Activated T-cell treated with anti-CD3 and anti-CD28 coated beads, Interleukin-2, amount 50 U/mL, for 4 hours (primary cell): ENCODE measurements around the gene FBRSL1. TPM values are rescaled to one million over a fixed set of nuclear protein-coding genes. Genes with fewer than 3 reads are reported as not detected.

Experiments
- ATAC-seq, 2 donors: fragments of 200-7000 bp; cut with Tn5 transposase; one replicate each; pipeline ENCODE4 v1.10.0; 2021
- DNase-seq: peaks from one replicate; pipeline ENCODE4 v3.0.0-alpha.2; 2020
- H3K27me3 Mint-ChIP-seq: one replicate; pipeline ENCODE4 v1.8.0; 2021; ENCODE audit warnings: low read depth, mixed read lengths
- H3K36me3 Mint-ChIP-seq: one replicate; pipeline ENCODE4 v1.8.0; 2022; ENCODE audit warnings: mixed read lengths; ENCODE audit not compliant: insufficient read depth
- H3K4me1 Mint-ChIP-seq: one replicate; pipeline ENCODE4 v1.8.0; 2021; ENCODE audit warnings: low read depth, mixed read lengths
- H3K4me3 Mint-ChIP-seq: one replicate; pipeline ENCODE4 v1.8.0; 2021; ENCODE audit warnings: mild to moderate bottlenecking, moderate library complexity, mixed read lengths
- H3K9me3 Mint-ChIP-seq: one replicate; pipeline ENCODE4 v1.8.0; 2021; ENCODE audit warnings: mixed read lengths
- total RNA-seq, 3 donors: library from RNA; stranded (reverse); gene quantifications; one replicate each; pipeline ENCODE4 v1.2.1, GENCODE V29; 2021

The FBRSL1 gene
- total RNA-seq, 3 donors from 2014 or later, result 95.8 to 112 (median 104) TPM

DNA sequence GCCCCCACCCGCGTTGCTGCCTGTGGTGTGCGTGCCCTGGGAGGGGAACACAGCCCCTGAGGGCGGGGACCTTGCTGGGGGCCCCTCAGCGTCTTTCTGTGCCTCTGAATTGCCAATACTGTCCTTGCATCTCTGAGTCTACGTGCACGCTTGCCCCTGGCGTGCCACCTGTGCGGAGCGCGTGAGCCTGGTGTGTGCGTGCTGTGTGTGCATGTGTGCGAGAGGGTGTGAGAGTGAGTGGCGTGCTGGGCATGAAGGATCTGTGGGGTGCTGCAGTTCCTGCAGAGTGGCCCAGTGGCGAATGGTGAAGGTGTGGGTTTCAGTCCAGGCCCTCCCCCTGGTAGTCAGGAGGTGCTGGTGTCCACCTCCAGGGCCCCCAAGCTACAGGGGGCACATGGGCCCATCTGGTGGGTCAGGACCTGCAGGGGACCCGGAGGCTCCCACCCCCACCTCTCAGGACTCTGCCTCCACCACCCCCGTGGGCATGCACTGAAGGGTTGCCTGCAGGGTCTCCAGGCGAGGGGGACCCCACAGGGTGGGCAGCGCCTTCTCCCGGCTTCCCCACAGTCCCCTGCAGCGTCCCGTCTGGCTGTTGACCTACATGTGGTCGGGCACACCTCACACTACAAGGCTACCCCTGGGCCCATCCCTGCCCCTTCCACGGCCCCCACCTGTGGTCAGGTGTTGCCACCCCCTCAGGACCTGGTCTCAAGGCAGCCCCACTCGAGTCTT lies 21.0 kb downstream of the FBRSL1 start:
- ATAC-seq (no peak), DNase-seq (no peak)
- Mint-ChIP-seq H3K4me1 (peaks cover 15% of the 10 kb centered on the region), H3K4me3 (no peak overlapping the region), H3K27me3 (no peaks in the 10 kb centered on the region), H3K9me3 (no peaks in the 10 kb centered on the region), H3K36me3 (peaks cover 6% of the 10 kb centered on the region)

DNA sequence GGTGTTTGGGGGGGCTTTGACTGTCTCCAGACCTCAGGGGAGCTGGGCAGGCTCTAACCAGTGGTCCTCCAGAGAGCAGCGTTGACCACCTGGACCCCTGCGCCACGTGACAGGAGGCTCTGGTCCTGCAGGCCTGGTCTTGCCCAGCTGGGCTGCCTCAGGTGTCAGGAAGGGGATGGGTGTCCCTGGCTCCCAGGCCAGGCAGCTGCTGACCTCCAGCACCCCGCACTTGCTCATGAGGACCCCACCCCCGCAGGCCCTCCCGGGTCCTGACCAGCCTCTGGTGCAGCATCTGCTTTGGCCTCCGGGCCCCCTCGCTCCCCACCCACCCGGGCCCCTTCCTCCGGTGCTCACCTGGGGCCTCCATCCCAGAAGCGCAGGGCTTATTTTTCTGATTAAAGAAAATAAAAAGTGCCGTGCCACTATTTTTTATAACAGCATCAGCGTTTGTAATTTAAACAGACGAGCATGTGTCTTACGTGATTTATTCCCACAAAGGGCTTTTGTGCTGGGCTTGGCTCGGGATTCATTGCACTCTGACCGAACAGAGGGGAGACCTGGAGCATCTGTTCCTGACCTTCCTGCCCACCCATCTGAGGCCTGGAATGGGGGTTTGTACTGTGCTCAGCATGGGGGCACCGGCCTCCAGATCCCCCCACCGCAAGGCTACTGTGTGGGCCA lies 21.7 kb downstream of the FBRSL1 start:
- Mint-ChIP-seq H3K9me3 (no peaks in the 10 kb centered on the region), H3K27me3 (no peaks in the 10 kb centered on the region), H3K4me3 (no peak overlapping the region), H3K36me3 (peaks cover 10% of the 10 kb centered on the region), H3K4me1 (peaks cover 8% of the 10 kb centered on the region)
- no peak for ATAC-seq
- DNase-seq, result no peak

DNA sequence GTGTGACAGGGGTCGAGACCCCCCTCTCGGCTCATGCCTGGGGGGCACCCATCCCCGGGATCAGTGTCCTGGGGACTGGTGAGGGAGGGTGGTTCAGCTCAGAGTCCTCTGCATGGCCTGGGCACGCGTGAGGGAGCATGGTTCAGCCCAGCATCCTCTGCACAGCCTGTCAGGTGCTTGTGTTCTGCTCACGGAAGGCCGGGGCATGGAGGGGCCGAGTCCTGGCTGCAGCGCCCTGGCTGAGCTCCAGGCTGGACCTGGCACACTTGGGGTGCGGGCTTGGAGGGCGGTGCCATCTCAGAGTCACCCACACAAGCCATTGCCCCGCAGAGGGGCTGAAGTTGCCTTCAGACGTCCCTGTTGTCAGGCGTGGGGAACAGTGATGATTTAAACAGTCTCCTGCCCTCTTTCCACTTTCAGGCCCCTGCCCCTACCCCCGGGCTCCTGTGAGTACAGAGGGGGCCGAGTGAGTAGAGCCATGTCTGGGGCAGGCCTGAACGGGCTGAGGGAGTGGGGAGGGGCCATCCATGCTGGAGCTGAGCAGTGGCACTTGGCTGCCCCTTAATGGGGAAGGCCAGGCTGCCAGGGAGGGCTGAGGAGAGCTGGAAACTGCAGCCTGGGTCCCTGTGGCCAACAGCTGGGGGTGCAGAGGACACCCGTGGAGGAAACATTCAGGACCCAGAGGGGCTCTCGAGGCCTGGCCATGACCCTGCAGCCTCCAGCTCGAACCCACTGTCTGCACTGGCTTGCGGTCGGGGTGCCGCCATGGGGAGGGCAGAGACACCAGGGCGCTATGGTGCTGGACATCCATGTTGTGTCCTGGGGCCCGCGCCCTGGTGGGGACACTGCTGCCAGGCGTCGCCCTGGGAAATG lies 22.5 kb downstream of the FBRSL1 start:
- ATAC-seq, result no peak

DNA sequence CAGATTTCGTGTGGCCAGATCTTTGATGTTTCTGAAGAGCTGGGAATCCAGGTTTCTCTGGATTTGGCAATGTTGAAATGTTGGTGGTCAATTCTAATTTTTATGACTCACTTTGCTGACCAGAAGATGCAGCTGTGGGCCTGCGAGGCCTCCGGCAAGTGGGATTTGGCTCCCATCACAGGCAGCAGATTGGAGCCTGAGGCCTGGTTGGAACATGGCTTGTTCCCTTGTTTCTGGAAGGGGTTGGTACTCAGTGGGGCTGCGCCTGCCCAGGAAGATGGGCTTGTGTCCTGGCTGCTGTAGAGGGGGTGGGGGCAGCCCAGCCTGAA lies 23.1 kb downstream of the FBRSL1 start:
- Mint-ChIP-seq H3K27me3 (no peaks in the 10 kb centered on the region), H3K9me3 (no peaks in the 10 kb centered on the region), H3K4me3 (no peak overlapping the region), H3K4me1 (no peaks in the 10 kb centered on the region), H3K36me3 (peaks cover 16% of the 10 kb centered on the region)
- ATAC-seq (no peak), DNase-seq (no peak)

More for the DNA sequence above, 22.5 kb downstream of the FBRSL1 start:
- Mint-ChIP-seq H3K4me3 (no peak overlapping the region), H3K4me1 (no peaks in the 10 kb centered on the region), H3K27me3 (no peaks in the 10 kb centered on the region), H3K36me3 (peaks cover 13% of the 10 kb centered on the region), H3K9me3 (no peaks in the 10 kb centered on the region)
- no peak for DNase-seq

DNA sequence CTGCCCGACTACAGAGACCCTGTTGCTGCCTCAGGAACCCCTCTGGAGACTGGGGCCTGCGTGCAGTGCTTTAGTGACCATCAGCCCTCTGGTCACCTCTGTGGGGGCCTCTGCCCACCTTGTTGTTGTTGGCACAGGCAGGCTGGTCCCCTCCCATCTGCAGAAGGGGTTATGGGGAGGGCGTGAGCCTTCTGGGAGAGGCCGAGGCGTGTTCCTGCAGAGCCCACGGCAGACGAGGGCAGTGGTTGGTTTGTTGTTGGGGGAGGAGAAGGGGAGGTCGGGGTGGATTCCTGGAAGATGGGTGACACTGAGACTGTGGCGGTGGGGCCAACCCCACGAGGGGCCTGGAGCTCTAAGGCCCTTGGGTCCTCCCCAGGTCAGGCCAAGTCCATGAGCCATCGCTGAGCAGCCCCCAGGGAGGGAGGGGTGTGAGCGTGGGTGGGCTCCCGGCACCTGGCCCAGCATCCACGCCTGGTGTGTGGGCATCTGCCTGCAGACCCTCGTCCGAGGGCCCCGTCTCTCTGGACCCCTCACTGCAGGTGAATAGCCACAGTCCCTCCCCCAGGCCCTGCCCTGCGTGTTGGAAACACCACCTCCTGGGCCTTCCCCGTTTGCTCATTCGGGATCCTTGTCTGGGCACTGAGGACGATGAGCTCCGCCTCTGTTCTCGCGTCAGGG lies 23.6 kb downstream of the FBRSL1 start:
- Mint-ChIP-seq H3K9me3 (no peaks in the 10 kb centered on the region), H3K4me1 (peaks cover 2% of the 10 kb centered on the region), H3K36me3 (peaks cover 22% of the 10 kb centered on the region), H3K27me3 (no peaks in the 10 kb centered on the region), H3K4me3 (no peak overlapping the region)
- DNase-seq (no peak), ATAC-seq (no peak)

DNA sequence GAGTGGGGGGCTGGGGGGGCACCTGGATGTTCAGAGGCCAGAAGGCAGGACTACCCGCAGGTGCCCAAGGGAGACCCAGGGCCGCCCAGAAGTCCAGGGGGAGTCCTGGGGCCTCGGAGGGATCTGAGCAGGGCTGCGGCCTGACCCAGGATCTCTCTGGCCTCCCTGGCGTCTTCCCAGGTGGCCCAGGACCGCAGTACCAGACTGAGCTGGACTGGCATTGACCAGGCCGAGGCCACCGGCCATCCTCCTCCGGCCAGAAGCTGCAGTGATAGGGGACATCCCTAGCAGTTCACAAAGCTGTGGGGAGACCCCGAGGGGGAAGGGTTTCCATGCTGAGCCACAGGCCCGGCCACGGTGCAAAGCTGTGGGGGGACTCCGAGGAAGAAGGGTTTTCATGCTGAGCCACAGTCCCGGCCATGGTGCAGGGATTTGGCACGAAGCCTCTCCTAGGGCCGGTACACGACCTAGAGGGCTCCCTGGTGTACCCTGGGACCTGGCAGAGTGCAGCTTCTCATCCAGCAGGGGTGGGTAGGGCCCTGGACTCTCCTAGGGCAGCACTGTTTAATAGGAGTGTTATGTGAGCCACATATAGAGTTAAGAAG lies 24.4 kb downstream of the FBRSL1 start:
- Mint-ChIP-seq H3K4me1 (peaks cover 2% of the 10 kb centered on the region), H3K9me3 (no peaks in the 10 kb centered on the region), H3K27me3 (no peaks in the 10 kb centered on the region), H3K36me3 (peaks cover 29% of the 10 kb centered on the region), H3K4me3 (no peak overlapping the region)
- ATAC-seq (no peak), DNase-seq (no peak)

DNA sequence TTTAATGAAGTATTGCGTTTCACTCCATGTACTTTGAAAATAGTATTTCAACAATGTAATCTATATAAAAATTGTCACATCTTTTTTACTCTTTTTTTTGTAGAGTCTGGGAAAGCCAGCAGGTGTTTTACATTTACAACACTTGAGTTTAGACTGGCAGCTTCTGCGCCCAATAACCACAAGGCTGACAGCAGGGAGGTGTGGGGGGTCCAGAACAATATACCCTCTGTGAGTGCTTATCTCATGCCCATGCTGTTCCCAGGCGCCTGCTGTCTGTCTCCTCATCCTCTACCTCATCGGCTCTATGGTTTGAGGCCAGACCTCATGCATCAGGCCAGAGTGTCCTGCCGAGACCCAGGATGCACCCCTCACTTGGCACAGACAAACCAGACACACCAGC lies 24.9 kb downstream of the FBRSL1 start:
- Mint-ChIP-seq H3K36me3 (peaks cover 29% of the 10 kb centered on the region), H3K27me3 (no peaks in the 10 kb centered on the region), H3K4me3 (no peak overlapping the region), H3K4me1 (peaks cover 2% of the 10 kb centered on the region), H3K9me3 (no peaks in the 10 kb centered on the region)
- ATAC-seq (no peak), DNase-seq (no peak)

DNA sequence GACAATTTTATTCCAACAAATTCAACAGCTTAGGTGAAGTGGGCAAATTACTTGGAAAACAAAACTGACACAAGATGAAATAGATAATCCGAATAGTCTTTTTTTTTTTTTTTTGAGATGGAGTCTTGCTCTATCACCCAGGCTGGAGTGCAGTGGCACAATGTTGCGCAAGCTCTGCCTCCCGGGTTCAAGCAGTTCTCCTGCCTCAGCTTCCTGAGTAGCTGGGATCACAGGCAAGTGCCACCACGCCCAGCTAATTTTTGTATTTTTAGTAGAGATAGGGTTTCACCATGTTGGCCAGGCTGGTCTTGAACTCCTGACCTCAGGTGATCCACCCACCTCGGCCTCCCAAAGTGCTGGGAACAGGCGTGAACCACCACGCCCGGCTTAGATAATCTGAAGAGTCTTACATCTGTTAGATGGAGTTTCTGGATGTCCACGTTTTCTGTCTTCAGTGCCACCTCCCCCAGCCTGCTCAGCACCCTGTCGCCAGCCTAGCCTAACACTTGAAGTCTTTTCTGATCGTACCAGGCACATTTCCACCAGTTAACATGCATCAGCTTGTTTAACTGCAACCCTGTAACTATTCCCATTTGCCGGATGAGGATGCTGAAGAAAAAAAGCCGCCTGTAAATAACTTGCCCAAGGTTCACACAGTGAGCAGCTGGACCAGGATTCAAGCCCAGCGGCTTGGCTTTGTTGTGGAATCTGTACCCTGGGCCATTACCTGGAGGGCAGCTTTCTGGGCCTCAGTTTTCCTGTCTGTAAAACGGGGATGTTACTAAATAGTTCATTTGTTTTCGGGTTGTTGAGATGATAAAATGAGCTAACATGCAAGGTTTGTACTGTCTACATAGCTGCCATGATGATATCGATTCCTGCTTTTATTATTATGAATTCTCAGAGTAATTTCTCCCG lies 26.4 kb downstream of the FBRSL1 start:
- no peak overlapping the region for H3K4me3 Mint-ChIP-seq
- ATAC-seq (no peak), DNase-seq (no peak)
- no peaks in the 10 kb centered on the region for H3K27me3 Mint-ChIP-seq
- peaks cover 2% of the 10 kb centered on the region for H3K4me1 Mint-ChIP-seq
- no peaks in the 10 kb centered on the region for H3K9me3 Mint-ChIP-seq
- H3K36me3 Mint-ChIP-seq, result peaks cover 29% of the 10 kb centered on the region

DNA sequence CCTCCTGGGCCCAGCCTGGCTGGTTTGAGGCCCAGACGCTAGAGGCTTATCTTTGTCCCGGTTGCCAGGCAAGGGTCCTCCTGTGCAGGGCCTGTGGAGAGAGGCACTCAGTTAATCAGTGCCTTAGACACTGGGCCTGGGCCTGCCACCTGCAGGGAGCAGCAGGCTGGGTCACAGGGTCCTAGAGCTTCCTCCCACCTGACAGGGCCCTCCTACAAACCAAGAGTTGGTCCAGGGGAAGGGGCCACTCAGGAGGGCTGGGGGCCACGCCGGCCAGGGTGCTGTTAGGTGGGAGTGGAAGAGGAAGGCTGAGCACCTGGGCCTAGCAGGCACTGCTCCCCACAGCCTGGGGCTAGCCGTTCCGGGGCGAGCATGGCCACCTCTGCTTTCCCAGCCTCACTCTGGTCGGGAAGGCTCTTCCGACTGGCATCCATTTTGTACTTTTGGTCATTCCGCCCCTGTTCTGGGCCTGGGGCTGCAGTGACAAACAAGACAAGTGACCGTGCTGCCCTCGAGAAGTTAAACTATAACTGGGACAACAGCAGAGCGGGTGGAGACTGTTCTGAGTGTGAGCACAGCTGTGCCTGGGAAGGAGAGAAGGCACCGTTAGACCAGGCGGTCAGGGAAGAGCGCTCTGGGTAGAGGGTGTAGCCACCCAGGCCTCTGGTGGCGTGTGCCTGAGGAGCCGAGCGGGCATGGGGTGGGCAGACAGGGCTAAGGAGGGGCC lies 27.2 kb downstream of the FBRSL1 start:
- peaks cover 29% of the 10 kb centered on the region for H3K36me3 Mint-ChIP-seq
- no peak for ATAC-seq

DNA sequence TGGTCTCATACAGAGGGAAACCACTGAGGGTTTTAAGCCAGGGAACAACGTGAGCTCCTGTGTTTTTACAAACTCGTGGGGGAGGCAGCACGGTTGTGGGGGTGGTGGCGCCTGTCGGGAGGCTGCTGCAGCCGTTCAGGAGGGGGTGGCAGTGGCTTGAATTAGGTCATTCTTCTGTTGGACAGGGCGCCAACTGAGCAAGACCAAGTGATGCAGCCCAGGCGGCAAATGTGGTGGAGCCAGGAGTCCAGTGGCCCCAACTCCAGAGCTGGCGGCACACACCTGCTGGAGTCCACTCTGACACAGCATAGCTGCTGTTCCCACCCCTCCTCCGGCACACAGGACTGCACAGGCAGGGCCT lies 27.8 kb downstream of the FBRSL1 start:
- Mint-ChIP-seq H3K4me3 (no peak overlapping the region), H3K27me3 (no peaks in the 10 kb centered on the region), H3K9me3 (no peaks in the 10 kb centered on the region), H3K36me3 (peaks cover 29% of the 10 kb centered on the region), H3K4me1 (peaks cover 5% of the 10 kb centered on the region)
- ATAC-seq (no peak), DNase-seq (no peak)

More for the DNA sequence above, 27.2 kb downstream of the FBRSL1 start:
- no peak for DNase-seq
- no peaks in the 10 kb centered on the region for H3K9me3 Mint-ChIP-seq
- peaks cover 5% of the 10 kb centered on the region for H3K4me1 Mint-ChIP-seq
- H3K27me3 Mint-ChIP-seq, result no peaks in the 10 kb centered on the region
- H3K4me3 Mint-ChIP-seq, result no peak overlapping the region

DNA sequence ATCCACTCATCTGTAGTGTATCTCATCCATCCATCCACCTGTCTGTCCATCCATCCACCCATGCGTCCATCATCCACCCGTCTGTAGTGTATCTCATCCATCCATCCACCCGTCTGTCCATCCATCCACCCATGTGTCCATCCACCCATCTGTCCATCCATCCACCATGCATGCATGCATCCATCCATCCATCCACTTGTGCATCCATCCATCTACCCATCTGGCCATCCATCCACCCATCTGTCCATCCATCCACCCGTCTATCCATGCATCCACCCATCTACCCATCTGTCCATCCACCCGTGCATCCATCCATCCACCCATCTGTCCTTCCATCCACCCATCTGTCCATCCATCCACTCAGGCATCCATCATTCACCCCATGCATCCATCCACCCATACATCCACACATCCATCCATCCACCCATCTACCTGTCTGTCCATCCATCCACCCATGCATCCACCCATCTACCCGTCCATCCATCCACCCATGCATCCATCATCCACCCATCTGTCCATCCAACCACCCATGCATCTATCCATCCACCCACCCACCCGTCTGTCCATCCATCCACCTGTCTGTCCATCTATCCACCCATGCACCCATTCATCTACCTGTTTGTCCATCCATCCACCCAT lies 28.5 kb downstream of the FBRSL1 start:
- DNase-seq (no peak), ATAC-seq (no peak)
- Mint-ChIP-seq H3K9me3 (no peaks in the 10 kb centered on the region), H3K4me1 (peaks cover 5% of the 10 kb centered on the region), H3K27me3 (no peaks in the 10 kb centered on the region), H3K4me3 (no peak overlapping the region), H3K36me3 (peaks cover 29% of the 10 kb centered on the region)

DNA sequence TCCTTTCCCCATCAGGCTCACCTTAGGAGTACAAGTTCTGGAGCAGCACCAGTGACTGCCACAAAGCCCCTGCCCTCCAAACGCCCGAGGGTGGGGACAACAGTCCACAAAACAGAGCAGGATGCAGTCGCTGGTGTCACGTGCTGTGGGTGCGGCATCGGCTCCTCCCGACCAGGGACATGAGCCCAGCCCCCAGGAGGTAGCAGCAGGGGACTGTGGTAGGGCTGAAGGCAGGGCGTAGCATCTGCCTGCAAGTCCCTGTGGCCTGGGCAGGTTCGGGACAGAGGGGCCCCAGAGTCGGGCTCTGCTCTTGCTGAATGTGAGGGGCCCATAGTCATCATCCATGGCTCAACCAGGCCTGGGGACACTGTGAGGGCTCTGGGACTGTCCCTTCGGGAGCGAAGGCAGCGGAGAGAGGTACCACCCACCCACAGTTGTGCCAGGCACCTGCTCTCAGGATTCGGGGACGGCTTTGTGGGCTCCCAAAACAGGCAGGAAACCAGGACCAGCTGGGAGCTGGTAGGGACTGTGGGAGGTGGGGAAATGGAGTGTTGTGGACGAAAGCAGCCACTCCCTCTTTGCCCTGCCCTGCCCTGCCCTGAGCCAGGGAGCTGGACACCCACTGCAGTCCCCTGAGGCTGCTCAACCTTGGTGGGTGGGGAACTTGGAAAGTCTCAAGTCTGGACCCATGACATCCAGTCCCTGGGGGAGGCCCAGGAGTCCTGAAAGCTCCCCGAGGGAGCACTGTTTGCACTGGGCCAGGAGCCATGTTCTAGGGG lies 30.7 kb downstream of the FBRSL1 start:
- Mint-ChIP-seq H3K4me3 (no peak overlapping the region), H3K27me3 (no peaks in the 10 kb centered on the region), H3K9me3 (no peaks in the 10 kb centered on the region), H3K36me3 (peaks cover 25% of the 10 kb centered on the region), H3K4me1 (peaks cover 9% of the 10 kb centered on the region)
- ATAC-seq (no peak), DNase-seq (no peak)
